ENCODE data around the gene PPP6R3. TPM values are rescaled to one million over a fixed set of nuclear protein-coding genes. Genes with fewer than 3 reads are reported as not detected.

The PPP6R3 gene
- total RNA-seq, 1 experiment from 2014 or later: 122 TPM

GRCh38 chr11:68468217-68468828, 7.8 kb downstream of the PPP6R3 start:
- intact Hi-C loops (cut with micrococcal nuclease; ENCODE audit: unreplicated experiment): no loop called here
- Mint-ChIP-seq H3K4me3 (ENCODE audit: low read depth, unreplicated experiment) (no peak overlapping the region), H3K27ac (ENCODE audit: unreplicated experiment) (no peak overlapping the region), H3K9me3 (ENCODE audit: low read depth, unreplicated experiment) (no peaks in the 10 kb centered on the region), H3K4me1 (ENCODE audit: low read depth, unreplicated experiment) (peaks cover 64% of the 10 kb centered on the region), H3K27me3 (ENCODE audit: unreplicated experiment) (no peaks in the 10 kb centered on the region), H3K36me3 (ENCODE audit: insufficient read depth, unreplicated experiment) (peaks cover 11% of the 10 kb centered on the region)
- no TSS peak for BruUV-seq (replicated peaks)
- no peak for DNase-seq
- CTCF ChIA-PET: no interaction called here
- TF ChIP-seq, protein P1, sequence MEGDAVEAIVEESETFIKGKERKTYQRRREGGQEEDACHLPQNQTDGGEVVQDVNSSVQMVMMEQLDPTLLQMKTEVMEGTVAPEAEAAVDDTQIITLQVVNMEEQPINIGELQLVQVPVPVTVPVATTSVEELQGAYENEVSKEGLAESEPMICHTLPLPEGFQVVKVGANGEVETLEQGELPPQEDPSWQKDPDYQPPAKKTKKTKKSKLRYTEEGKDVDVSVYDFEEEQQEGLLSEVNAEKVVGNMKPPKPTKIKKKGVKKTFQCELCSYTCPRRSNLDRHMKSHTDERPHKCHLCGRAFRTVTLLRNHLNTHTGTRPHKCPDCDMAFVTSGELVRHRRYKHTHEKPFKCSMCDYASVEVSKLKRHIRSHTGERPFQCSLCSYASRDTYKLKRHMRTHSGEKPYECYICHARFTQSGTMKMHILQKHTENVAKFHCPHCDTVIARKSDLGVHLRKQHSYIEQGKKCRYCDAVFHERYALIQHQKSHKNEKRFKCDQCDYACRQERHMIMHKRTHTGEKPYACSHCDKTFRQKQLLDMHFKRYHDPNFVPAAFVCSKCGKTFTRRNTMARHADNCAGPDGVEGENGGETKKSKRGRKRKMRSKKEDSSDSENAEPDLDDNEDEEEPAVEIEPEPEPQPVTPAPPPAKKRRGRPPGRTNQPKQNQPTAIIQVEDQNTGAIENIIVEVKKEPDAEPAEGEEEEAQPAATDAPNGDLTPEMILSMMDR (IDR thresholded peaks at IDR 0.05; ENCODE audit: unreplicated experiment): no peak

DNA sequence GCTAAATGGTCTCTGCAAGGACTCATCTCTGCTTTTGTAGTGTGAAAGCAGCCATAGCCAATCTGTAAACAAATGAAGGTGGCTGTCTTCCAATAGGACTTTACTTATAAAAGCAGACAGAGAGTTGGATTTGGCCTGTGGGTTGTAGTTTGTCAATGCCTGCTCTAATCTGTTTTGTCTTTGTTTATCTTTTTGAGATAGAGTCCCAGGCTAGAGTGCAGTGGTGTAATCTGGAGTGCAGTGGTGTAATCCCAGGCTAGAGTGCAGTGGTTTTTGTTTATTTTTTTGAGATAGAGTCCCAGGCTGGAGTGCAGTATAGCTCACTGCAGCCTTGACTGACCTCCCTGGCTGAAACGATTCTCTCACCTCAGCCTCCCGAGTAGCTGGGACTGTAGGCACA, 8.6 kb downstream of the PPP6R3 start:
- peaks cover 64% of the 10 kb centered on the region for H3K4me1 Mint-ChIP-seq (ENCODE audit: low read depth, unreplicated experiment)
- BruUV-seq (replicated peaks): no TSS peak
- CTCF ChIA-PET: no interaction called here
- no peak overlapping the region for H3K27ac Mint-ChIP-seq (ENCODE audit: unreplicated experiment)
- intact Hi-C loops (cut with micrococcal nuclease; ENCODE audit: unreplicated experiment): no loop called here
- H3K27me3 Mint-ChIP-seq (ENCODE audit: unreplicated experiment): no peaks in the 10 kb centered on the region
- TF ChIP-seq, protein P1 (IDR thresholded peaks at IDR 0.05; ENCODE audit: unreplicated experiment): no peak
- no peaks in the 10 kb centered on the region for H3K9me3 Mint-ChIP-seq (ENCODE audit: low read depth, unreplicated experiment)
- H3K4me3 Mint-ChIP-seq (ENCODE audit: low read depth, unreplicated experiment): no peak overlapping the region
- H3K36me3 Mint-ChIP-seq (ENCODE audit: insufficient read depth, unreplicated experiment): peaks cover 11% of the 10 kb centered on the region
- DNase-seq: no peak

GRCh38 chr11:68469642-68470041, 9.1 kb downstream of the PPP6R3 start:
- intact Hi-C loops (cut with micrococcal nuclease; ENCODE audit: unreplicated experiment): no loop called here
- Mint-ChIP-seq H3K36me3 (ENCODE audit: insufficient read depth, unreplicated experiment) (peaks cover 11% of the 10 kb centered on the region), H3K9me3 (ENCODE audit: low read depth, unreplicated experiment) (no peaks in the 10 kb centered on the region), H3K27me3 (ENCODE audit: unreplicated experiment) (no peaks in the 10 kb centered on the region), H3K27ac (ENCODE audit: unreplicated experiment) (no peak overlapping the region), H3K4me1 (ENCODE audit: low read depth, unreplicated experiment) (peaks cover 64% of the 10 kb centered on the region), H3K4me3 (ENCODE audit: low read depth, unreplicated experiment) (no peak overlapping the region)
- TF ChIP-seq, protein P1 (IDR thresholded peaks at IDR 0.05; ENCODE audit: unreplicated experiment): no peak
- BruUV-seq (replicated peaks): no TSS peak
- DNase-seq: no peak
- CTCF ChIA-PET: no interaction called here

DNA sequence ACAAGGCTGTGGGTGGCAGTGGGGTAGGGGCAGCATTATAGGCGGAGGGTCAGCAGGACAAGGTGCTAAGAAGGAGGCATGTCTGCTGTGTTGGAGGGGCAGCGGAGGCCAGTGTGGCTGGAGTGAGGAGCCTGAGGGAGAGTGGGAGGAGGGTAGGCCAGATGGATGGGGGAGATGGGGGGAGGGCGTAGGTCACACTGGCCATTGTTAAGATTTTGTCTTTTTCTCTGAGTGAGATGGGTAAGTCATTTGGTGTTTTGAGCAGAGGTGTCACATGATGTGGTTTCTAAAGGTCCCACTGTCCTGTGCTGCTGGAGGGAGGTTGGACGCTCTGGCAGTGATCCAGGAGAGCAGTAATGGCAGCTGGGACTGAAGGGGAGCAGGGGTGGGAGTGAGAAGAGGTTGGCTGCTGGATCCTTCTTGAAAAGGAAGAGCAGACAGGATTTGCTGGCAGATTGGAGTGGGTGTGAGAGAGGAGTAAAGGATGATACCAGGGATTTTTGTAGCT, 9.8 kb downstream of the PPP6R3 start:
- H3K4me1 Mint-ChIP-seq (ENCODE audit: low read depth, unreplicated experiment): peaks cover 61% of the 10 kb centered on the region
- peaks cover 11% of the 10 kb centered on the region for H3K36me3 Mint-ChIP-seq (ENCODE audit: insufficient read depth, unreplicated experiment)
- no peaks in the 10 kb centered on the region for H3K27me3 Mint-ChIP-seq (ENCODE audit: unreplicated experiment)
- TF ChIP-seq, protein P1 (IDR thresholded peaks at IDR 0.05; ENCODE audit: unreplicated experiment): no peak
- CTCF ChIA-PET: no interaction called here
- no peaks in the 10 kb centered on the region for H3K9me3 Mint-ChIP-seq (ENCODE audit: low read depth, unreplicated experiment)
- H3K4me3 Mint-ChIP-seq (ENCODE audit: low read depth, unreplicated experiment): no peak overlapping the region
- no peak for DNase-seq
- intact Hi-C loops (cut with micrococcal nuclease; ENCODE audit: unreplicated experiment): no loop called here
- no TSS peak for BruUV-seq (replicated peaks)
- no peak overlapping the region for H3K27ac Mint-ChIP-seq (ENCODE audit: unreplicated experiment)
